Heart left ventricle (tissue), 13 donors: ENCODE measurements around the gene SLC13A4.

ENCODE experiments used
- CTCF ChIP-seq, 12 donors: fragments of 200-600 bp; sonication (generic) in 4 of 12; IDR thresholded peaks; one replicate each; pipeline versions ENCODE4 v1.5.0 to v1.8.0; 2018 to 2022; ENCODE audit warnings: antibody characterized with exemption in 12 of 12, mild to moderate bottlenecking in 5 of 12
- POLR2A ChIP-seq, 2 donors: fragments of 450-650 bp; IDR thresholded peaks; one replicate each; pipeline ENCODE4 v1.6.1; 2017; ENCODE audit warnings: antibody characterized with exemption in 2 of 2, mild to moderate bottlenecking in 2 of 2, moderate library complexity in 2 of 2
- donor health status: ischemic (EF 13 %, LVEDD 7.1; RV severe dilation, severe dysfunction).
- donor health status: DM: no; HTN: yes; CAD: no.
- donor health status: DM: no; HTN: no; CAD: no.
- donor health status: ischemic (EF 25% LVEDD 6.9; RV normal size, moderate dysfunction).
- donor health status: ischemic (EF 25% LVEDD 5.7; RV mildly dilated, moderate dysfunction).
- donor health status: ischemic (EF 35%, LVEDD 5.7; RV mildly dilated, moderate dysfunction).
- donor health status: nonischemic (EF 11% LVEDD 7.7; RV severe dilation, severe dysfunction).
- donor health status: DM: yes; HTN: yes; CAD: no.
- donor health status: PGD.
- donor health status: ischemic (EF 29% LVEDD 5.4; RV normal size, mild dysfunction).
- donor health status: nonischemic (EF 23%, LVEDD 6.1; RV moderate dilation, normal function).

GRCh38 chr7:135736586-135737305 is 8.8 kb upstream of the SLC13A4 start:
- TF ChIP-seq CTCF (IDR thresholded peaks at IDR 0.05) (no peak), POLR2A (IDR thresholded peaks at IDR 0.05) (no peak)
